HCEC 1CT (cell line): ENCODE measurements around the gene COL8A2.
A peak's percentile ranks its signal among the peaks of the same experiment; 100 is the strongest.

ENCODE experiments used
- DNase-seq: peaks from one replicate; pipeline ENCODE4 v3.0.0-alpha.2; 2017

Gene COL8A2

GRCh38 chr1:36157115-36157903 is 32.3 kb upstream of the COL8A2 start:
- no peak for DNase-seq

- DNase-seq, result peak; percentile 59
These were observed 31.5 kb upstream of the COL8A2 start for GRCh38 chr1:36156329-36157114.

- peak; percentile 85 for DNase-seq
These were observed 30.6 kb upstream of the COL8A2 start, which contains the start of gene MAP7D1 for GRCh38 chr1:36155408-36156328. Gene MAP7D1 (plus strand): TSS chr1:36156160. CDS start chr1:36156418, 258 bp downstream.

- DNase-seq, result no peak
These were observed 29.9 kb upstream of the COL8A2 start for GRCh38 chr1:36154765-36155407.

GRCh38 chr1:36154335-36154734 is 29.3 kb upstream of the COL8A2 start:
- DNase-seq, result no peak

- DNase-seq, result no peak
These were observed 28.5 kb upstream of the COL8A2 start for GRCh38 chr1:36153476-36153875.

GRCh38 chr1:36151845-36152203 is 26.8 kb upstream of the COL8A2 start:
- no peak for DNase-seq

GRCh38 chr1:36151134-36151844 is 26.3 kb upstream of the COL8A2 start:
- no peak for DNase-seq

- peak; percentile 97 for DNase-seq
These were observed 25.5 kb upstream of the COL8A2 start for GRCh38 chr1:36150296-36151133.

GRCh38 chr1:36149973-36150295 is 24.9 kb upstream of the COL8A2 start:
- DNase-seq, result no peak

- DNase-seq, result peak; percentile 100
These were observed 24.4 kb upstream of the COL8A2 start, which contains the start of gene TRAPPC3 for GRCh38 chr1:36149237-36149972. Gene TRAPPC3 (minus strand): TSS chr1:36149486. CDS start chr1:36149378, 108 bp downstream.

- no peak for DNase-seq
These were observed 23.8 kb upstream of the COL8A2 start for GRCh38 chr1:36148821-36149236.

GRCh38 chr1:36144413-36144812 is 19.4 kb upstream of the COL8A2 start:
- no peak for DNase-seq

- DNase-seq, result no peak
These were observed 18.4 kb upstream of the COL8A2 start for GRCh38 chr1:36143424-36143823.

- no peak for DNase-seq
These were observed 17.1 kb upstream of the COL8A2 start for GRCh38 chr1:36142121-36142520.

- no peak for DNase-seq
These were observed 14.5 kb upstream of the COL8A2 start for GRCh38 chr1:36139521-36139920.

- DNase-seq, result no peak
These were observed 12.8 kb upstream of the COL8A2 start for GRCh38 chr1:36137776-36138175.

- DNase-seq, result no peak
These were observed 12.2 kb upstream of the COL8A2 start for GRCh38 chr1:36137226-36137625.

- peak; percentile 80 for DNase-seq
These were observed 11.5 kb upstream of the COL8A2 start for GRCh38 chr1:36136535-36136934.

- no peak for DNase-seq
These were observed 10.8 kb upstream of the COL8A2 start for GRCh38 chr1:36135796-36136195.
